Liver (tissue), 9 donors: ENCODE results near the gene PIN1. TPM values are rescaled to one million over a fixed set of nuclear protein-coding genes. Genes with fewer than 3 reads are reported as not detected.

Experiments used
- DNase-seq: peaks from one replicate; pipeline ENCODE4 v3.0.0-alpha.2; 2017; ENCODE audit warnings: low spot score
- H3K27ac ChIP-seq, 2 donors: one replicate each; pipeline ENCODE4 v1.7.0; 2013; ENCODE audit warnings: inconsistent platforms in 2 of 2, low read length in 2 of 2, control low read depth in 1 of 2, low read depth in 1 of 2, mild to moderate bottlenecking in 1 of 2
- H3K27me3 ChIP-seq, 4 donors: one replicate each; pipeline versions ENCODE4 v1.6.1 to v1.7.0; 2013; ENCODE audit warnings: low read length in 3 of 4, inconsistent platforms in 1 of 4, mild to moderate bottlenecking in 1 of 4, moderate library complexity in 1 of 4; ENCODE audit not compliant: control insufficient read depth in 4 of 4, insufficient read depth in 4 of 4
- H3K36me3 ChIP-seq, 4 donors: one replicate each; pipeline versions ENCODE4 v1.6.1 to v1.7.0; 2013; ENCODE audit warnings: low read length in 3 of 4, mild to moderate bottlenecking in 3 of 4, low read depth in 1 of 4, moderate library complexity in 1 of 4; ENCODE audit not compliant: control insufficient read depth in 4 of 4, insufficient read depth in 3 of 4
- H3K4me1 ChIP-seq, 4 donors: one replicate each; pipeline versions ENCODE4 v1.6.1 to v1.7.0; 2013; ENCODE audit warnings: low read length in 3 of 4, mild to moderate bottlenecking in 3 of 4, moderate library complexity in 1 of 4; ENCODE audit not compliant: control insufficient read depth in 4 of 4, insufficient read depth in 4 of 4
- H3K4me3 ChIP-seq, 3 donors: one replicate each; pipeline versions ENCODE4 v1.6.1 to v1.7.0; 2013; ENCODE audit warnings: low read length in 3 of 3, control low read depth in 1 of 3, low read depth in 1 of 3, mild to moderate bottlenecking in 1 of 3
- H3K9ac ChIP-seq, 2 donors: one replicate each; pipeline ENCODE4 v1.7.0; 2013; ENCODE audit warnings: low read length in 2 of 2, mild to moderate bottlenecking in 2 of 2, moderate library complexity in 2 of 2, control low read depth in 1 of 2, low read depth in 1 of 2
- H3K9me3 ChIP-seq, 4 donors: one replicate each; pipeline versions ENCODE4 v1.6.1 to v1.7.0; 2013; ENCODE audit warnings: low read length in 3 of 4; ENCODE audit not compliant: control insufficient read depth in 4 of 4
- CTCF ChIP-seq: fragments of 150-350 bp; IDR thresholded peaks from 2 replicates; pipeline ENCODE4 v1.5.1; 2017; ENCODE audit warnings: improper control_type of control experiment, low read depth, low read length; ENCODE audit not compliant: missing input control
- EGR1 ChIP-seq, 2 donors: IDR thresholded peaks; 2 replicates each; pipeline ENCODE4 v1.6.1; 2016 to 2018; ENCODE audit warnings: antibody characterized with exemption in 2 of 2, low read depth in 2 of 2
- FOXA1 ChIP-seq: IDR thresholded peaks from 2 replicates; pipeline ENCODE4 v1.6.1; 2016; ENCODE audit warnings: antibody characterized with exemption
- FOXA2 ChIP-seq: IDR thresholded peaks from 2 replicates; pipeline ENCODE4 v1.6.1; 2016; ENCODE audit warnings: antibody characterized with exemption
- GABPA ChIP-seq, 2 donors: IDR thresholded peaks in 1 of 2; conservative IDR thresholded peaks in 1 of 2; 2 replicates each; pipeline ENCODE4 v1.6.1; 2016; ENCODE audit warnings: antibody characterized with exemption in 2 of 2, mild to moderate bottlenecking in 1 of 2, moderate library complexity in 1 of 2
- HNF4A ChIP-seq, 2 donors: conservative IDR thresholded peaks; 2 replicates each; pipeline ENCODE4 v1.6.1; 2016; ENCODE audit warnings: antibody characterized with exemption in 2 of 2, mild to moderate bottlenecking in 2 of 2
- HNF4G ChIP-seq: IDR thresholded peaks from 2 replicates; pipeline ENCODE4 v1.6.1; 2016; ENCODE audit warnings: antibody characterized with exemption
- JUND ChIP-seq, 2 donors: IDR thresholded peaks; 2 replicates each; pipeline ENCODE4 v1.6.1; 2016; ENCODE audit warnings: antibody characterized with exemption in 2 of 2
- MAX ChIP-seq: IDR thresholded peaks from 2 replicates; pipeline ENCODE4 v1.6.1; 2016; ENCODE audit warnings: antibody characterized with exemption
- NR2F2 ChIP-seq: IDR thresholded peaks from 2 replicates; pipeline ENCODE4 v1.6.1; 2016; ENCODE audit warnings: antibody characterized with exemption
- RAD21 ChIP-seq, 2 donors: IDR thresholded peaks; 2 replicates each; pipeline ENCODE4 v1.6.1; 2016; ENCODE audit warnings: antibody characterized with exemption in 2 of 2, mild to moderate bottlenecking in 2 of 2
- REST ChIP-seq: IDR thresholded peaks from 2 replicates; pipeline ENCODE4 v1.6.1; 2016; ENCODE audit warnings: antibody characterized with exemption, mild to moderate bottlenecking
- RXRA ChIP-seq, 2 donors: IDR thresholded peaks; 2 replicates each; pipeline ENCODE4 v1.6.1; 2017 to 2018; ENCODE audit warnings: antibody characterized with exemption in 2 of 2, mild to moderate bottlenecking in 1 of 2
- SP1 ChIP-seq: IDR thresholded peaks from 2 replicates; pipeline ENCODE4 v1.6.1; 2018; ENCODE audit warnings: antibody characterized with exemption, mild to moderate bottlenecking
- TAF1 ChIP-seq: conservative IDR thresholded peaks from 2 replicates; pipeline ENCODE4 v1.6.1; 2016; ENCODE audit warnings: antibody characterized with exemption, mild to moderate bottlenecking
- YY1 ChIP-seq: IDR thresholded peaks from 2 replicates; pipeline ENCODE4 v1.6.1; 2016; ENCODE audit warnings: antibody characterized with exemption, mild to moderate bottlenecking
- ZBTB33 ChIP-seq: IDR thresholded peaks from 2 replicates; pipeline ENCODE4 v1.6.1; 2016; ENCODE audit warnings: antibody characterized with exemption
- WGBS: extraction: QIAGEN DNeasy Blood & Tissue Kit; methylation state at CpG from one replicate; pipeline ENCODE4 v1.1.7; 2013; 5-methylcytosine and 5-hydroxymethylcytosine counted together
- polyA plus RNA-seq, 2 donors: library from polyadenylated mRNA; stranded (reverse) in 1 of 2; unstranded in 1 of 2; fragments of 200-250 nt in 1 of 2; fragments of >200 nt in 1 of 2; fragmentation: Nextera tagmentation in 1 of 2; extraction: Ambion mirVana in 1 of 2; gene quantifications; one replicate each; pipeline versions ENCODE4 v1.2.1 to v1.2.3, GENCODE V29; 2013 to 2015
- total RNA-seq, 2 donors: library from RNA; depleted of rRNA; stranded (reverse); fragments of >200 nt; gene quantifications; one replicate each; pipeline ENCODE4 v1.2.3, GENCODE V29; 2014
- TF ChIP-seq, protein P1 (sequence below): IDR thresholded peaks from 2 replicates; pipeline ENCODE4 v1.6.1; 2016; ENCODE audit warnings: antibody characterized with exemption
- donor health status: healthy.
- donor health status: healthy.
- donor health status: healthy.
- donor health status: healthy.
- donor health status: healthy.

The PIN1 gene
- total and polyA plus RNA-seq, 4 donors: 34.4 to 51.3 (median 39.9) TPM

DNA sequence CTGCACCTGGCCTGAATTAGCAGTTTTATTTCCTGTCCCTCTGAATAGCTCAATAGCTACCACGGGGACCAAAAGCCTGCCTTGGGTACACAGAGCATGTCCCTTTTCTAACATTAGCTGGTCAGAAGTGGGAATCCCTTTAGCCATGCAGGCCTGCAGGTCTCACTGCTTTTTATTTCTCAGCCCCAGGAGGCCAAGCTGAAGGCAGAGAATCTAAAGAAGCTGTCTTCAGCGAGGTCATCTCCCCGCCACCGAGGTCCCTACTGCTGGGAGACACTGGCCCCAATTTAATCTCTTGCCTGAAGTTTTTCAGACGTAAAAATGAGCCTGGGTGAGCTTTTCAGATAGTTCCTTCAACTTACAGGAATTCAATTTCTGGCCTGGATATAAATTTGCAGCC lies 40.7 kb downstream of the PIN1 start:
- no peak for DNase-seq
- TF ChIP-seq JUND (IDR thresholded peaks at IDR 0.05): no peak
- no peak for TF ChIP-seq SP1
- TF ChIP-seq HNF4A (conservative IDR thresholded peaks at IDR 0.05): no peak
- TF ChIP-seq, protein P1, sequence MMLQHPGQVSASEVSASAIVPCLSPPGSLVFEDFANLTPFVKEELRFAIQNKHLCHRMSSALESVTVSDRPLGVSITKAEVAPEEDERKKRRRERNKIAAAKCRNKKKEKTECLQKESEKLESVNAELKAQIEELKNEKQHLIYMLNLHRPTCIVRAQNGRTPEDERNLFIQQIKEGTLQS: no peak
- no peak for TF ChIP-seq RAD21 (IDR thresholded peaks at IDR 0.05)
- TF ChIP-seq NR2F2: no peak
- TF ChIP-seq YY1: no peak
- no peak for TF ChIP-seq TAF1
- TF ChIP-seq HNF4G: no peak
- TF ChIP-seq RXRA (IDR thresholded peaks at IDR 0.05): no peak
- no peak for TF ChIP-seq GABPA (IDR thresholded peaks at IDR 0.05 in 1 of 2, conservative IDR thresholded peaks at IDR 0.05 in 1 of 2)
- TF ChIP-seq MAX: no peak
- TF ChIP-seq ZBTB33: no peak
- TF ChIP-seq FOXA2: no peak
- TF ChIP-seq FOXA1: no peak
- no peak for TF ChIP-seq REST
- TF ChIP-seq CTCF: no peak
- TF ChIP-seq EGR1 (IDR thresholded peaks at IDR 0.05; ENCODE audit: low read depth in 2 of 2): no peak
- 77% methylated on average over 5 of the region's 5 CpGs for WGBS

More for the DNA sequence above, 40.7 kb downstream of the PIN1 start:
- H3K27ac ChIP-seq: no peak overlapping the region
- no peak overlapping the region for H3K9ac ChIP-seq
- H3K27me3 ChIP-seq: no peaks in the 10 kb centered on the region
- no peak overlapping the region for H3K4me3 ChIP-seq
- no peaks in the 10 kb centered on the region for H3K9me3 ChIP-seq
- no peaks in the 10 kb centered on the region for H3K36me3 ChIP-seq
- no peaks in the 10 kb centered on the region for H3K4me1 ChIP-seq
